Rectal smooth muscle tissue (tissue), 1 donor: ENCODE data around the gene CHURC1.

ENCODE experiments used
- H3K27ac ChIP-seq: one replicate; pipeline ENCODE4 v1.7.0; 2013; ENCODE audit warnings: low read depth, low read length, inconsistent platforms
- H3K27me3 ChIP-seq: one replicate; pipeline ENCODE4 v1.7.0; 2013; ENCODE audit warnings: low read length; ENCODE audit not compliant: control insufficient read depth, insufficient read depth
- H3K36me3 ChIP-seq: one replicate; pipeline ENCODE4 v1.7.0; 2013; ENCODE audit warnings: low read length; ENCODE audit not compliant: control insufficient read depth, insufficient read depth
- H3K4me1 ChIP-seq: one replicate; pipeline ENCODE4 v1.7.0; 2013; ENCODE audit warnings: low read length; ENCODE audit not compliant: control insufficient read depth, insufficient read depth
- H3K4me3 ChIP-seq: one replicate; pipeline ENCODE4 v1.7.0; 2013; ENCODE audit warnings: low read length
- H3K9ac ChIP-seq: one replicate; pipeline ENCODE4 v1.7.0; 2013; ENCODE audit warnings: low read length

CHURC1 gene

GRCh38 chr14:64971491-64971942, 57.3 kb downstream of the CHURC1 start:
- Histone ChIP-seq H3K27ac (no peak overlapping the region), H3K4me1 (no peaks in the 10 kb centered on the region), H3K27me3 (no peaks in the 10 kb centered on the region), H3K4me3 (peak overlapping the region; percentile 71), H3K36me3 (no peaks in the 10 kb centered on the region), H3K9ac (no peak overlapping the region)

- Histone ChIP-seq H3K4me1 (no peaks in the 10 kb centered on the region), H3K36me3 (no peaks in the 10 kb centered on the region), H3K4me3 (peak within 1 kb of the TSS; percentile 71), H3K27ac (no peak within 1 kb of the TSS), H3K27me3 (no peaks in the 10 kb centered on the region), H3K9ac (peak within 1 kb of the TSS; percentile 40)
Measured at GRCh38 chr14:64971943-64972791, 57.9 kb downstream of the CHURC1 start, which contains the start of gene RAB15. RAB15 (minus strand) TSS chr14:64972336; CDS start chr14:64972076, 260 bp downstream.

DNA sequence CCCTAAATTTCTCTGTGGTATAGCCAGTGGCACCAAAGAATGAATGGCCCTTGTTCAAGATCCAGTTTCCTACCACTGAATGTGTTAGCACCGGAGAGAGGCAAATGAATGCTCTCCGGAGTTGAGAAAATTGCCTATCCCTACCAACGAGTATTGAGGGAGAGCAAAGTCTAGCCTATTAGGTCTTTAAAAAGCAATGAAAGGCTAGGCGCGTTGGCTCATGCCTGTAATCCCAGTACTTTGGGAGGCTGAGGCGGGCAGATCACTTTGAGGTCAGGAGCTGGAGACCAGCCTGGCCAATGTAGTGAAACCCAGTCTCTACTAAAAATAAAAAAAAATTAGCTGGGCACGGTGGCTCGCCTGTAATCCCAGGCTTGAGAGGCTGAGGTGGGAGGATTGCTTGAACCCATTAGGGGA, 58.8 kb downstream of the CHURC1 start:
- Histone ChIP-seq H3K27me3 (no peaks in the 10 kb centered on the region), H3K27ac (no peak overlapping the region), H3K36me3 (no peaks in the 10 kb centered on the region), H3K4me1 (no peaks in the 10 kb centered on the region), H3K9ac (no peak overlapping the region), H3K4me3 (no peak overlapping the region)

DNA sequence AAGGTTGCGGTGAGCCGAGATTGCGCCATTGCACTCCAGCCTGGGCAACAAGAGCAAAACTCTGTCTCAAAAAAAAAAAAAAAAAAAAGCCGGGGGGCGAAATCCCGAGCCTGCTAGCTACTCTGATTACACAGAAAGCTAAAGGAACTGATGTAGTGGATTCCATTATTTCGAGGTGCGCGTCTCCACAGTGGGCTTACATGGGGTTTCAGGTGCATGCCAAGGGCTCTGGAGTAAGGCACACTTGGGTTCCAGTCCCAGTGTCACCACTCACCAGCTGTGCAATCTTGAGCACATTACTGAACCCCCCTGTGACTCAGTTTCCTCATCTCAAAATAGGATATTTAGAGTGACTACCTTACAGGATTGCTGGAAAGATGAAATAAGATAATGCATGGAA, 59.6 kb downstream of the CHURC1 start:
- H3K4me1 ChIP-seq: no peaks in the 10 kb centered on the region
- no peaks in the 10 kb centered on the region for H3K27me3 ChIP-seq
- no peak overlapping the region for H3K27ac ChIP-seq

DNA sequence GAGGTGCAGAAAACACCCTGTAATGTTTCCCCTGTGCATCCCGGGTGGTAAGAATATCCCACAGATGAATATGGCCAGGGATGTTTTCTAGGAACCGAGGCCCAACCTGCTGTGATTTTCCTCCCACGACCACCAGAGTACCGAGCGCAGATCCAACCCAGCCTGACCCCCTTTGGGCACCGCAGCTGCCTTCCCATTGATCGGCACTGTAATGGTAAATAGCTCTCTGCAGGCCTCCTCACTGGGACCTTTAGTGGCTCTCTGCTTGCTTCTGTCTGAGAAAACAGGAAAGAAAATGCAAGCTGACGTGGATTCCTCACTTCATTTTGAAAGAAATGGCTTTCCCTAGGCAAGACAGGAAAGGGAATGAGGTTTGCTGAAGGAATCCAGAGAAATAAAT, 60.3 kb downstream of the CHURC1 start:
- no peak overlapping the region for H3K27ac ChIP-seq
- H3K36me3 ChIP-seq: no peaks in the 10 kb centered on the region
- H3K4me3 ChIP-seq: no peak overlapping the region
- H3K27me3 ChIP-seq: no peaks in the 10 kb centered on the region
- H3K4me1 ChIP-seq: no peaks in the 10 kb centered on the region
- no peak overlapping the region for H3K9ac ChIP-seq

More for the DNA sequence above, 59.6 kb downstream of the CHURC1 start:
- H3K9ac ChIP-seq: no peak overlapping the region
- H3K4me3 ChIP-seq: no peak overlapping the region
- no peaks in the 10 kb centered on the region for H3K36me3 ChIP-seq

GRCh38 chr14:64979336-64980074, 65.2 kb downstream of the CHURC1 start:
- Histone ChIP-seq H3K9ac (no peak overlapping the region), H3K36me3 (no peaks in the 10 kb centered on the region), H3K27ac (no peak overlapping the region), H3K27me3 (no peaks in the 10 kb centered on the region), H3K4me3 (no peak overlapping the region), H3K4me1 (no peaks in the 10 kb centered on the region)

DNA sequence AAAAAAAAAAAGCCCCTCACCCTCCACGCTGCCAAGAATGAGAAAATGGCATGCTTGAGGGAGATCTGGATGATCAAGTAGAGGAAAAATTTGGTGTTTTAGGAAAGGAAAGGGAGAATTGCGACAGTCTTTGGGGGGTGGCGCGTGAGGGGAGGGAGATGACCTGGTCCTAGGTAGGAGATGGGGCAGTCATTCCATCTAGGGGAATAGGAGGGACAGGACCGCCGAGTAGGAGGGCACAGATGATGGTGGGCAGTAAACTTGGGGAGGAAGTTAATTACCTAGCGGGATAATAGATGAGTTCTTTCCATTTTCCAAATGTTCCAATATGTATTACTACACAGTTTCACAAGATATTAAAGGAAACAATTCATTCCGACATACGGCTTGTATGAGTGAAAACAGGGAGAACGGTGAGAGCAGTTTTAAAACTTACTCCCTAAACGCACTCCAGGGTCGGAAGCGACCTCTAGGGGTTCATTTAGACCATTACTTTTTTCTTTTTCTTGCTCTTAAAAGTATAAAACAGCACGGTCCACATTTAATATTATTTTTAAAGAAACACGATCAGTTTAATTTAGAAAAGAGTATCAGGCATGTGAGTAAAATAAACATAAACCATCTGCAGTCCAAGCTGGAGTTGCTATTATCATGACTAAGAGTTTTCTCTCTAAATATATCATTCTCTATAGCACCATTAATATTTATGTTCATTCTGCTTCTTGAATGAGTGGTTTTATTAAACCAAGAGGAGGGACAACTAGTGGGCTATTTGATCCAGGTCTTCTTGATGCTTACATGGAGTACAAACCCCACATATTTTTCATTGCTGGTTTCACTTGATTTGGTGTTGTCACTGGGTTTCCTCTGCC, 69.4 kb downstream of the CHURC1 start:
- peaks cover 5% of the 10 kb centered on the region for H3K4me1 ChIP-seq
- no peak overlapping the region for H3K27ac ChIP-seq
- H3K4me3 ChIP-seq: no peak overlapping the region
- H3K9ac ChIP-seq: no peak overlapping the region
- H3K27me3 ChIP-seq: no peaks in the 10 kb centered on the region
- no peaks in the 10 kb centered on the region for H3K36me3 ChIP-seq
